HCT116 (cell line): ENCODE results near the gene LRRC70. TPM values are rescaled to one million over a fixed set of nuclear protein-coding genes. Genes with fewer than 3 reads are reported as not detected.

Experiments used
- ATAC-seq: fragments of 200-7000 bp; cut with Tn5 transposase; 2 replicates; pipeline ENCODE4 v1.9.1; 2020; ENCODE audit warnings: mild to moderate bottlenecking, moderate library complexity
- BruUV-seq: library from RNA; stranded (reverse); fragments of 400-500 nt; replicated peaks from 2 replicates; lab custom pipeline; 2021; lab: Mats Ljungman, UMichigan
- CTCF ChIA-PET: fragments of 300-600 bp; sonication (Branson Sonifier 250); formaldehyde crosslinking; loops from one replicate; lab custom pipeline; 2021; ENCODE audit warnings: antibody characterized with exemption; lab: Charles Lee
- POLR2A ChIA-PET: fragments of 300-600, 350-600 bp; sonication (Branson Sonifier 250); formaldehyde crosslinking; loops from one replicate; lab custom pipeline; 2021; ENCODE audit warnings: antibody characterized with exemption; lab: Charles Lee
- RAD21 ChIA-PET, 2 experiments: fragments of 300-600 bp; sonication (Branson Sonifier 250); formaldehyde crosslinking; loops; one replicate each; lab custom pipeline; 2023; ENCODE audit warnings: low total read pairs in 2 of 2; ENCODE audit not compliant: uncharacterized antibody in 2 of 2, unreplicated experiment in 2 of 2, low non-redundant PET in 1 of 2; lab: Charles Lee
- DNase-seq: peaks from one replicate; pipeline ENCODE4 v3.0.0-alpha.2; 2010; ENCODE audit warnings: low read depth, low spot score
- H2AFZ ChIP-seq: fragments of 200-600 bp; shearing (Covaris generic), sonication (generic); 2 replicates; pipeline ENCODE4 v1.6.1; 2017; ENCODE audit warnings: low read depth, mixed run types, mixed read lengths, antibody characterized with exemption, low read length; ENCODE audit not compliant: poor library complexity, severe bottlenecking
- H3K27ac ChIP-seq: 2 replicates; pipeline ENCODE4 v1.5.1; 2012; ENCODE audit warnings: low read depth, low read length
- H3K27me3 ChIP-seq: fragments of 200-600 bp; sonication (generic); 2 replicates; pipeline ENCODE4 v1.6.1; 2016; ENCODE audit warnings: mixed run types, low read length, mixed read lengths; ENCODE audit not compliant: insufficient read depth
- H3K36me3 ChIP-seq, 2 experiments: fragments of 200-500 bp in 1 of 2; fragments of 200-600 bp in 1 of 2; sonication (Bioruptor generic) in 1 of 2; sonication (generic) in 1 of 2; 2 replicates each; pipeline versions ENCODE4 v1.5.1 to v1.6.1; 2014 to 2016; ENCODE audit warnings: low read length in 2 of 2, inconsistent platforms in 1 of 2, mixed read lengths in 1 of 2, mixed run types in 1 of 2; ENCODE audit not compliant: insufficient read depth in 2 of 2, control insufficient read depth in 1 of 2
- H3K4me1 ChIP-seq, 2 experiments: fragments of 200-600 bp in 1 of 2; sonication (generic) in 1 of 2; 2 replicates each; pipeline versions ENCODE4 v1.5.1 to v1.6.1; 2012 to 2017; ENCODE audit warnings: low read length in 2 of 2, inconsistent platforms in 1 of 2, mild to moderate bottlenecking in 1 of 2, mixed read lengths in 1 of 2, mixed run types in 1 of 2, moderate library complexity in 1 of 2; ENCODE audit not compliant: insufficient read depth in 2 of 2, control insufficient read depth in 1 of 2
- H3K4me2 ChIP-seq: fragments of 200-600 bp; sonication (generic); 2 replicates; pipeline ENCODE4 v1.6.1; 2017; ENCODE audit warnings: mixed run types, low read length, mixed read lengths
- H3K4me3 ChIP-seq, 2 experiments: fragments of 200-600 bp in 1 of 2; sonication (generic) in 1 of 2; replicated peaks in 1 of 2; 2 replicates each; pipeline ENCODE4 v1.5.1; 2011 to 2016; ENCODE audit warnings: low read length in 2 of 2, control low read depth in 1 of 2, low read depth in 1 of 2, mild to moderate bottlenecking in 1 of 2, mixed read lengths in 1 of 2, mixed run types in 1 of 2
- H3K79me2 ChIP-seq: fragments of 200-600 bp; sonication (generic); 2 replicates; pipeline ENCODE4 v1.6.1; 2017; ENCODE audit warnings: mild to moderate bottlenecking, mixed run types, low read length, moderate library complexity, mixed read lengths; ENCODE audit not compliant: insufficient read depth
- H3K9ac ChIP-seq: fragments of 200-600 bp; sonication (generic); 2 replicates; pipeline ENCODE4 v1.6.1; 2016; ENCODE audit warnings: low read length, mixed read lengths
- H3K9me2 ChIP-seq: fragments of 200-600 bp; sonication (generic), shearing (Covaris generic); 2 replicates; pipeline ENCODE4 v1.6.1; 2017; ENCODE audit warnings: mixed run types, mild to moderate bottlenecking, moderate library complexity; ENCODE audit not compliant: insufficient read depth
- H3K9me3 ChIP-seq, 2 experiments: fragments of 200-500 bp in 1 of 2; fragments of 200-600 bp in 1 of 2; sonication (Bioruptor generic) in 1 of 2; sonication (generic) in 1 of 2; 2 replicates each; pipeline ENCODE4 v1.6.1; 2014 to 2017; ENCODE audit warnings: low read length in 2 of 2, mixed read lengths in 2 of 2, inconsistent platforms in 1 of 2, low read depth in 1 of 2, mild to moderate bottlenecking in 1 of 2, mixed run types in 1 of 2, moderate library complexity in 1 of 2; ENCODE audit not compliant: control insufficient read depth in 1 of 2, insufficient read depth in 1 of 2
- H4K20me1 ChIP-seq: fragments of 200-600 bp; sonication (generic), shearing (Covaris generic); 2 replicates; pipeline ENCODE4 v1.6.1; 2017; ENCODE audit warnings: mixed run types, mild to moderate bottlenecking, moderate library complexity; ENCODE audit not compliant: insufficient read depth
- EGR1 ChIP-seq: IDR thresholded peaks from 2 replicates; pipeline ENCODE4 v1.6.1; 2012; ENCODE audit warnings: low read depth
- ELF1 ChIP-seq: IDR thresholded peaks from 2 replicates; pipeline ENCODE4 v1.6.1; 2012; ENCODE audit warnings: low read depth, borderline replicate concordance
- EZH2phosphoT487 ChIP-seq: fragments of 200-600 bp; IDR thresholded peaks from 2 replicates; pipeline ENCODE4 v1.6.1; 2018; ENCODE audit warnings: antibody characterized with exemption, borderline replicate concordance
- FOSL1 ChIP-seq: IDR thresholded peaks from 2 replicates; pipeline ENCODE4 v1.6.1; 2012; ENCODE audit warnings: low read depth
- SIN3A ChIP-seq: IDR thresholded peaks from 2 replicates; pipeline ENCODE4 v1.6.1; 2012; ENCODE audit warnings: low read depth
- SP1 ChIP-seq: IDR thresholded peaks from 2 replicates; pipeline ENCODE4 v1.6.1; 2012; ENCODE audit warnings: low read depth
- SRF ChIP-seq: IDR thresholded peaks from 2 replicates; pipeline ENCODE4 v1.6.1; 2012; ENCODE audit warnings: low read depth
- ZNF274 ChIP-seq: fragments of 200-500 bp; sonication (Bioruptor generic); IDR thresholded peaks from 2 replicates; pipeline ENCODE4 v1.6.1; 2014; ENCODE audit warnings: mild to moderate bottlenecking, low read depth, low read length, inconsistent platforms
- intact Hi-C: fragments of 100-400 bp; cut with micrococcal nuclease; formaldehyde crosslinking; loops from 2 replicates; pipeline ENCODE4 v1.10.0; 2022
- total RNA-seq: library from RNA; stranded (reverse); gene quantifications from one replicate; pipeline ENCODE4 v1.2.1, GENCODE V29; 2021; ENCODE audit not compliant: unreplicated experiment
- TF ChIP-seq, protein P1 (sequence below): IDR thresholded peaks from 2 replicates; pipeline ENCODE4 v1.6.1; 2012
- TF ChIP-seq, protein P2 (sequence below), 3 experiments: fragments of 200-600 bp in 1 of 3; sonication (generic) in 1 of 3; IDR thresholded peaks in 2 of 3; conservative IDR thresholded peaks in 1 of 3; 2 replicates each; pipeline ENCODE4 v1.5.1; 2012 to 2017; ENCODE audit warnings: low read depth in 2 of 3, low read length in 2 of 3, antibody characterized with exemption in 1 of 3, borderline replicate concordance in 1 of 3, control low read depth in 1 of 3, mild to moderate bottlenecking in 1 of 3, mixed read lengths in 1 of 3, mixed run types in 1 of 3, moderate library complexity in 1 of 3; ENCODE audit not compliant: insufficient read depth in 1 of 3
- TF ChIP-seq, protein P3 (sequence below): IDR thresholded peaks from 2 replicates; pipeline ENCODE4 v1.6.1; 2012; ENCODE audit warnings: low read depth
- TF ChIP-seq, protein P4 (sequence below): IDR thresholded peaks from 2 replicates; pipeline ENCODE4 v1.6.1; 2011; ENCODE audit warnings: mild to moderate bottlenecking, low read length, moderate library complexity; ENCODE audit not compliant: insufficient replicate concordance; ENCODE audit errors: extremely low read depth

Gene LRRC70
- total RNA-seq, 1 experiment from 2014 or later = 0.37 TPM

DNA sequence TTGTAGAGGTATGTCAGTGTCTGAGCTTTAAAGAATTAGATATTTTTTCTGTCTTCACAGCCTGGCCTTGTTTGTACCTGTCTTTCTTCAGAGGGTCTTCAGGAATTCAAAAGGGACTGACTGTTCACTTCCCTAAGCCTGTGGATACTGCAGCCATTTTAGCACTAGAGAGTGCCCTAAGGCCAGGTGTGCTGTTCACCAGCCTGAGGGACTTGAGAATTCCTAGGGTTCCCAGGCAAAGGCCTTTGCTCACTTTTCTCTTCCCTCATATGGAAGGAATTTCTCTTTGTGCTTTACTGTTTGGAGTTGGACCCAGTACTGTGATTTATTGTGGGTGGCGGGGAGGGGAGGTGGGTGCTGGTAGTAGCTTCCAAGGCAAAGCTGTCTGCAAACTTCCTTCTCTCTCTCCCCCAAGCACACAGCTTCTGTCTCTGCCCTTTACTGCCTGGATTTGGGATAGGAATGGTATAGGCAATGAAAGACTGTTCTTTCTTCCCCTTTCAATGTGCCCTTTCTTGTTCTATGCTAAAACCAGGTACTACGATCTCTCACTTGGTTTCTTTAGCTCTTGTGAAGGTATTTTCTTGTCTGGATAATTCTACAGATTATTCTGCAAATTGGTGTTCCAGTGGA lies 9.7 kb upstream of the LRRC70 start:
- Histone ChIP-seq H3K27me3 (no peaks in the 10 kb centered on the region), H3K9me2 (no peaks in the 10 kb centered on the region), H3K36me3 (no peaks in the 10 kb centered on the region), H3K79me2 (peaks cover 13% of the 10 kb centered on the region; the same call in 1 of the 2 replicates), H3K4me2 (no peak overlapping the region), H3K4me1 (no peaks in the 10 kb centered on the region), H3K9me3 (no peaks in the 10 kb centered on the region), H4K20me1 (no peaks in the 10 kb centered on the region; the same call in 1 of the 2 replicates), H3K9ac (no peak overlapping the region), H3K27ac (no peak overlapping the region), H3K4me3 (no peak overlapping the region), H2AFZ (no peak overlapping the region)
- POLR2A ChIA-PET = no interaction called here
- ATAC-seq (no peak), DNase-seq (no peak)
- no TSS peak for BruUV-seq
- intact Hi-C loops = no loop called here
- CTCF ChIA-PET = no interaction called here
- no peak for TF ChIP-seq SP1
- TF ChIP-seq, protein P1, sequence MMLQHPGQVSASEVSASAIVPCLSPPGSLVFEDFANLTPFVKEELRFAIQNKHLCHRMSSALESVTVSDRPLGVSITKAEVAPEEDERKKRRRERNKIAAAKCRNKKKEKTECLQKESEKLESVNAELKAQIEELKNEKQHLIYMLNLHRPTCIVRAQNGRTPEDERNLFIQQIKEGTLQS = no peak
- RAD21 ChIA-PET = no interaction called here

DNA sequence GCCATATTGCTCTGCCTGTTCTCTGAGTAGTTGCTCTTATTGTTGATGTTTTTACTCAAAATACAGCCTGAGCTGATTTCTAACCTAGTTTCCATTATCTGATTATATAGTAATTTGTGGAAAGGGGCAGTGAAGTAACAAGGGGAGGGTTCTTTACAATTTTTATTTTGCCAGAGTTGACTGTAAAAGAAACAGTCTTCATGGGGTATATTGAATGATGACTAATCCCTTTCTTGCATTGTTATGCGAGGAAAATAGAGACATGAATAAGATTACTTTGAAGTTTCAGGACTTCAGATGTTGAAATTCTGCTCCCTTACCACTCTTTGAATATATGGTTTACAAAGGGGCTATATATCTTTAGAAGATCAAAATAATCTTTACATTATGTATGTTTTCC lies 9.1 kb upstream of the LRRC70 start:
- H3K9me2 ChIP-seq = no peaks in the 10 kb centered on the region
- no peak for DNase-seq
- no peak for TF ChIP-seq SRF
- TF ChIP-seq ELF1 = no peak
- TF ChIP-seq FOSL1 = no peak
- TF ChIP-seq, protein P2, sequence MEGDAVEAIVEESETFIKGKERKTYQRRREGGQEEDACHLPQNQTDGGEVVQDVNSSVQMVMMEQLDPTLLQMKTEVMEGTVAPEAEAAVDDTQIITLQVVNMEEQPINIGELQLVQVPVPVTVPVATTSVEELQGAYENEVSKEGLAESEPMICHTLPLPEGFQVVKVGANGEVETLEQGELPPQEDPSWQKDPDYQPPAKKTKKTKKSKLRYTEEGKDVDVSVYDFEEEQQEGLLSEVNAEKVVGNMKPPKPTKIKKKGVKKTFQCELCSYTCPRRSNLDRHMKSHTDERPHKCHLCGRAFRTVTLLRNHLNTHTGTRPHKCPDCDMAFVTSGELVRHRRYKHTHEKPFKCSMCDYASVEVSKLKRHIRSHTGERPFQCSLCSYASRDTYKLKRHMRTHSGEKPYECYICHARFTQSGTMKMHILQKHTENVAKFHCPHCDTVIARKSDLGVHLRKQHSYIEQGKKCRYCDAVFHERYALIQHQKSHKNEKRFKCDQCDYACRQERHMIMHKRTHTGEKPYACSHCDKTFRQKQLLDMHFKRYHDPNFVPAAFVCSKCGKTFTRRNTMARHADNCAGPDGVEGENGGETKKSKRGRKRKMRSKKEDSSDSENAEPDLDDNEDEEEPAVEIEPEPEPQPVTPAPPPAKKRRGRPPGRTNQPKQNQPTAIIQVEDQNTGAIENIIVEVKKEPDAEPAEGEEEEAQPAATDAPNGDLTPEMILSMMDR (IDR thresholded peaks at IDR 0.05 in 2 of 3, conservative IDR thresholded peaks at IDR 0.05 in 1 of 3; ENCODE audit: borderline replicate concordance in 1 of 3, insufficient read depth in 1 of 3, low read depth in 2 of 3, low read length in 2 of 3) = no peak
- TF ChIP-seq, protein P3, sequence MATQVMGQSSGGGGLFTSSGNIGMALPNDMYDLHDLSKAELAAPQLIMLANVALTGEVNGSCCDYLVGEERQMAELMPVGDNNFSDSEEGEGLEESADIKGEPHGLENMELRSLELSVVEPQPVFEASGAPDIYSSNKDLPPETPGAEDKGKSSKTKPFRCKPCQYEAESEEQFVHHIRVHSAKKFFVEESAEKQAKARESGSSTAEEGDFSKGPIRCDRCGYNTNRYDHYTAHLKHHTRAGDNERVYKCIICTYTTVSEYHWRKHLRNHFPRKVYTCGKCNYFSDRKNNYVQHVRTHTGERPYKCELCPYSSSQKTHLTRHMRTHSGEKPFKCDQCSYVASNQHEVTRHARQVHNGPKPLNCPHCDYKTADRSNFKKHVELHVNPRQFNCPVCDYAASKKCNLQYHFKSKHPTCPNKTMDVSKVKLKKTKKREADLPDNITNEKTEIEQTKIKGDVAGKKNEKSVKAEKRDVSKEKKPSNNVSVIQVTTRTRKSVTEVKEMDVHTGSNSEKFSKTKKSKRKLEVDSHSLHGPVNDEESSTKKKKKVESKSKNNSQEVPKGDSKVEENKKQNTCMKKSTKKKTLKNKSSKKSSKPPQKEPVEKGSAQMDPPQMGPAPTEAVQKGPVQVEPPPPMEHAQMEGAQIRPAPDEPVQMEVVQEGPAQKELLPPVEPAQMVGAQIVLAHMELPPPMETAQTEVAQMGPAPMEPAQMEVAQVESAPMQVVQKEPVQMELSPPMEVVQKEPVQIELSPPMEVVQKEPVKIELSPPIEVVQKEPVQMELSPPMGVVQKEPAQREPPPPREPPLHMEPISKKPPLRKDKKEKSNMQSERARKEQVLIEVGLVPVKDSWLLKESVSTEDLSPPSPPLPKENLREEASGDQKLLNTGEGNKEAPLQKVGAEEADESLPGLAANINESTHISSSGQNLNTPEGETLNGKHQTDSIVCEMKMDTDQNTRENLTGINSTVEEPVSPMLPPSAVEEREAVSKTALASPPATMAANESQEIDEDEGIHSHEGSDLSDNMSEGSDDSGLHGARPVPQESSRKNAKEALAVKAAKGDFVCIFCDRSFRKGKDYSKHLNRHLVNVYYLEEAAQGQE = no peak
- no peak for TF ChIP-seq SIN3A
- no peak for TF ChIP-seq ZNF274
- TF ChIP-seq, protein P4, sequence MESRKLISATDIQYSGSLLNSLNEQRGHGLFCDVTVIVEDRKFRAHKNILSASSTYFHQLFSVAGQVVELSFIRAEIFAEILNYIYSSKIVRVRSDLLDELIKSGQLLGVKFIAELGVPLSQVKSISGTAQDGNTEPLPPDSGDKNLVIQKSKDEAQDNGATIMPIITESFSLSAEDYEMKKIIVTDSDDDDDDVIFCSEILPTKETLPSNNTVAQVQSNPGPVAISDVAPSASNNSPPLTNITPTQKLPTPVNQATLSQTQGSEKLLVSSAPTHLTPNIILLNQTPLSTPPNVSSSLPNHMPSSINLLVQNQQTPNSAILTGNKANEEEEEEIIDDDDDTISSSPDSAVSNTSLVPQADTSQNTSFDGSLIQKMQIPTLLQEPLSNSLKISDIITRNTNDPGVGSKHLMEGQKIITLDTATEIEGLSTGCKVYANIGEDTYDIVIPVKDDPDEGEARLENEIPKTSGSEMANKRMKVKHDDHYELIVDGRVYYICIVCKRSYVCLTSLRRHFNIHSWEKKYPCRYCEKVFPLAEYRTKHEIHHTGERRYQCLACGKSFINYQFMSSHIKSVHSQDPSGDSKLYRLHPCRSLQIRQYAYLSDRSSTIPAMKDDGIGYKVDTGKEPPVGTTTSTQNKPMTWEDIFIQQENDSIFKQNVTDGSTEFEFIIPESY = no peak
- TF ChIP-seq EZH2phosphoT487 = no peak
- no peak for TF ChIP-seq EGR1
- TF ChIP-seq SP1 = no peak

More for the DNA sequence above, 9.1 kb upstream of the LRRC70 start:
- Histone ChIP-seq H3K27me3 (no peaks in the 10 kb centered on the region), H3K36me3 (no peaks in the 10 kb centered on the region), H3K4me2 (no peak overlapping the region), H4K20me1 (no peaks in the 10 kb centered on the region; the same call in 1 of the 2 replicates), H3K4me1 (no peaks in the 10 kb centered on the region), H3K9ac (no peak overlapping the region), H3K9me3 (no peaks in the 10 kb centered on the region), H3K4me3 (no peak overlapping the region), H2AFZ (no peak overlapping the region), H3K27ac (no peak overlapping the region), H3K79me2 (peaks cover 13% of the 10 kb centered on the region; the same call in 1 of the 2 replicates)
- ChIA-PET POLR2A (no interaction called here), CTCF (no interaction called here), RAD21 (no interaction called here)
- ATAC-seq = no peak
- intact Hi-C loops = no loop called here
- BruUV-seq = no TSS peak
